Measurements from ENCODE around the gene POU2F1. TPM values are rescaled to one million over a fixed set of nuclear protein-coding genes. Genes with fewer than 3 reads are reported as not detected.

Gene POU2F1
- total and polyA plus RNA-seq, 2 experiments from 2014 or later, result 9.2 to 21.9 TPM

DNA sequence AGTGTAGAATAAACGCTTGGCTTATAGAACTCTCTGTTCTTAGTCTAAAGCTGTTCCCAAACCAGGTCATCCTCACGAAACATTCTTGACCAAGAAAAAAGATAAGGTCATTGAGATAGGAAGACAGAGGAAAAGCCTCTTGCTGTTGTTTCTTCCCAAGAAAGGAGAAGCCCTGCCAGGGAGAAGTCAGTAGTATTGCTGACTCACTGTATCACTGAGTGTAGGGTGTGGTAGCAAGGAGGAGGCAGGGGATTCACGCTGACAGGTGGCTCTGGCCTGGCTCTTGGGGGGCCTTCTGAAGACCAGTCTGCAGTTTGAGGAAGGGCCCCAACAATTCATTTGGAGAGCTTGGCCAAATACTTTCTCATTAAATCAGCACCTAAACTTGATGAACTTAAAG lies 199.8 kb downstream of the POU2F1 start:
- peak in 1 of 2 donors; percentile 11 for DNase-seq (ENCODE audit: low read depth in 1 of 2, low spot score in 1 of 2)
- TF ChIP-seq, protein P1, sequence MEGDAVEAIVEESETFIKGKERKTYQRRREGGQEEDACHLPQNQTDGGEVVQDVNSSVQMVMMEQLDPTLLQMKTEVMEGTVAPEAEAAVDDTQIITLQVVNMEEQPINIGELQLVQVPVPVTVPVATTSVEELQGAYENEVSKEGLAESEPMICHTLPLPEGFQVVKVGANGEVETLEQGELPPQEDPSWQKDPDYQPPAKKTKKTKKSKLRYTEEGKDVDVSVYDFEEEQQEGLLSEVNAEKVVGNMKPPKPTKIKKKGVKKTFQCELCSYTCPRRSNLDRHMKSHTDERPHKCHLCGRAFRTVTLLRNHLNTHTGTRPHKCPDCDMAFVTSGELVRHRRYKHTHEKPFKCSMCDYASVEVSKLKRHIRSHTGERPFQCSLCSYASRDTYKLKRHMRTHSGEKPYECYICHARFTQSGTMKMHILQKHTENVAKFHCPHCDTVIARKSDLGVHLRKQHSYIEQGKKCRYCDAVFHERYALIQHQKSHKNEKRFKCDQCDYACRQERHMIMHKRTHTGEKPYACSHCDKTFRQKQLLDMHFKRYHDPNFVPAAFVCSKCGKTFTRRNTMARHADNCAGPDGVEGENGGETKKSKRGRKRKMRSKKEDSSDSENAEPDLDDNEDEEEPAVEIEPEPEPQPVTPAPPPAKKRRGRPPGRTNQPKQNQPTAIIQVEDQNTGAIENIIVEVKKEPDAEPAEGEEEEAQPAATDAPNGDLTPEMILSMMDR (IDR thresholded peaks at IDR 0.05; ENCODE audit: low read depth, low read length), result no peak
- Histone ChIP-seq H3K27ac (no peak overlapping the region), H3K36me3 (peaks cover 5% of the 10 kb centered on the region), H3K4me1 (ENCODE audit: low read depth) (peaks cover 6% of the 10 kb centered on the region), H3K9me3 (ENCODE audit: low read depth) (no peaks in the 10 kb centered on the region), H3K27me3 (no peaks in the 10 kb centered on the region), H3K4me3 (no peak overlapping the region)

DNA sequence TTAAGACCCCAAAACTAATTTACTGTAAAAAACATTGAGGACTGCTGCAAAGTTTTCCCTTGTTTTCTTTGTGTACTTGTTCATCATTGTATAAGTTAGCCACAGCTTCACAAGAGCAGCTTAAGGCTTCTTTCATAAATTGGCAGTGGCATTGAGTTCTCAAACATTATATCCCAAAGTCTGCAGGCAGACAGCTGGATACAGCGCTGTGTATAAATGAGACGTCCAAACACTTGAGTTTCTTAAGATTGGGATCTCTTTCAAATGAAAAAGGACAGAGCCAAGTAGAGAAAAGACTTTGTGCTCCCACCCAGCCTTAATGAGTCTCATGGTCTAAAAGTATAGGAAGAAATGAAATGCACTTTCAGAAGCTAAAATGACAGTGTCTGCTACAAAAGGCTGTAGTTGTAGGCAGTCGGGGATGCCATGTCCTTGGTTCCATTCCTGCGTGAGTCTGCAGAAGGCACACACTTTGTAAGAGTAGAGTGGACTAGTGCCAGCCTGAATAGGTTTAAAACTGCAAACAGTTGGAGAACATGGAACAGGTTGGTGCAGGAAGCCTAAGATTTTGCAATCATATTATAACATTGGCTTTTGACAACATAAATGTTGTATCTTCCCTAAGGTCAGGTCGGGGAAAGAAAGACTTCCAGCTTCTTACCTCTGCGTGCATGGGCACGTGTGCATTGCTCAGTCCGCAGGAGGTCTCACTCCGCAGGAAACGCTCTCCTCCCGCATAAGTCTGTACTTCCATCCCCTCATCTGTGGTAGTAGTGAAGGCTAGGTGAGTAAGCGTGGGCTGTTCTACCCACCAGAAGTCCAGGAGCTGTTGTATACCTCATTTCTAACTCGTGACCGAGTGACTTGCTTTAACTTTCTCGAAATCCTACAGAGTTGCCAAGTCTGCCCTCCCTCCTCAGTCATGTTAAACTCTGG lies 203.3 kb downstream of the POU2F1 start:
- Histone ChIP-seq H3K27ac (no peak overlapping the region), H3K9me3 (ENCODE audit: low read depth) (no peaks in the 10 kb centered on the region), H3K27me3 (no peaks in the 10 kb centered on the region), H3K36me3 (no peaks in the 10 kb centered on the region), H3K4me1 (ENCODE audit: low read depth) (peaks cover 6% of the 10 kb centered on the region), H3K4me3 (no peak overlapping the region)
- no peak for DNase-seq (ENCODE audit: low read depth in 1 of 2, low spot score in 1 of 2)
- TF ChIP-seq, protein P1 (IDR thresholded peaks at IDR 0.05; ENCODE audit: low read depth, low read length), result no peak

DNA sequence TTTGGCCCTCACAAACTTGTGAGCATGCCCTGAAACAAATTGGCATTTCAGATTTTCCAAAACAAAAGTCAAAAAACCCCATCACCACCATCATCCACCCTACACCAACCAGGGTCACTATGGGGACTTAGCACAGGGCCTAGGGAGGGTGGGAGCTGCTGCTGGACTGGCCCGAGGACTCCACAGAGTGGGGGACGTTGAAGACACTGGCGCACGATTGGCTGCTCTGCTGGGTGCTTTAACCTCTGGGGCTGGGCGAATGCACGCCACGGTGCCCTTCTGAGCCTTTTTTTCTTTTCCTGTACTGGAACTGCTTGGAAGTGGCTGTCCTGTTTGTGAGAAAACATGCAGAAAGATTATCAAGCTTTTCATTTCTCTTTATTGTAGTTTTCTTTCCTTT lies 204.8 kb downstream of the POU2F1 start:
- TF ChIP-seq, protein P1 (IDR thresholded peaks at IDR 0.05; ENCODE audit: low read depth, low read length), result no peak
- Histone ChIP-seq H3K4me1 (ENCODE audit: low read depth) (peaks cover 6% of the 10 kb centered on the region), H3K9me3 (ENCODE audit: low read depth) (no peaks in the 10 kb centered on the region), H3K27me3 (no peaks in the 10 kb centered on the region), H3K27ac (no peak overlapping the region), H3K4me3 (no peak overlapping the region), H3K36me3 (no peaks in the 10 kb centered on the region)
- DNase-seq (ENCODE audit: low read depth in 1 of 2, low spot score in 1 of 2), result no peak

DNA sequence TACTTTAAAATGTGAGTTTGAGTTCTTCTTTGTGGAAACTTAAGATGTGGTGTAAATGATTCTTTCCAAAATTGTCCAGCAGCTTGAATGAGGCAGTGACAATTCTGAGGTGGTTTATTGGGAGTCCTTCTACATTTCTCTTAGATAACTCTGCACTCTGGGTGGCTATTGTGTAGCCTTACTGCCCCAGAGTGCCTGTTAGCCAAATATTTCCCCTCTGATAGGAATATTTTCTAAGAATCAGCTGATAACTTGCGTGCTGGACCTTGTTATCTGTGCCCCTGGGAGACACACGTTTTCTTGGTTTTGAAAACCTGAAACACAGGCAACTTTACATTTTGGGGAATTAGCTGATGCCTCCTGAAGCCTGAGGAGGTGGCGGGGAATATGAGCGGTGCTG lies 206.0 kb downstream of the POU2F1 start:
- Histone ChIP-seq H3K4me3 (no peak overlapping the region), H3K36me3 (no peaks in the 10 kb centered on the region), H3K4me1 (ENCODE audit: low read depth) (peaks cover 15% of the 10 kb centered on the region), H3K9me3 (ENCODE audit: low read depth) (no peaks in the 10 kb centered on the region), H3K27me3 (no peaks in the 10 kb centered on the region), H3K27ac (no peak overlapping the region)
- TF ChIP-seq, protein P1 (IDR thresholded peaks at IDR 0.05; ENCODE audit: low read depth, low read length), result no peak
- no peak for DNase-seq (ENCODE audit: low read depth in 1 of 2, low spot score in 1 of 2)

DNA sequence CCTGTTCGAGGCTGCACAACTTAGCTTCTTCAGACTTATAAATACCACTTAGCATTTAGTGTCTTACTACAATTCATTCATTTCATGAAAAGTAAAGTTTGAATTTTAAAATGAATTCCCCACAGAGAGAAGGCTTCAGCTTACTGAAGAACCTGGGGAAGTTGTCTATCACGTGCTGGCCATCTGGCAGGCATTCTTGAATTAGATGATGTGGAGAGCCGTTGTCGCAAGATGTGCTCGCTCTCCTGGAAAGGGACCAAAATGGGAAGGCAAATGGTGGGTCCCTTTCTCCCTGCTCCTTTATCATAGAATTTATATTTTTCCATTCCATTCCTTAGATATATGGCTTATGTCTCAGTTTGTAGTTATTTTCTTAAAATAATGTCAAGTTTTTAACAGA lies 207.2 kb downstream of the POU2F1 start:
- TF ChIP-seq, protein P1 (IDR thresholded peaks at IDR 0.05; ENCODE audit: low read depth, low read length), result no peak
- H3K27me3 ChIP-seq, result no peaks in the 10 kb centered on the region
- no peak overlapping the region for H3K4me3 ChIP-seq
- H3K27ac ChIP-seq, result no peak overlapping the region
- no peaks in the 10 kb centered on the region for H3K9me3 ChIP-seq (ENCODE audit: low read depth)
- peak in 1 of 2 donors; percentile 50 for DNase-seq (ENCODE audit: low read depth in 1 of 2, low spot score in 1 of 2)
- no peaks in the 10 kb centered on the region for H3K36me3 ChIP-seq
- peaks cover 18% of the 10 kb centered on the region for H3K4me1 ChIP-seq (ENCODE audit: low read depth)

Measured in cardiac muscle cell (in vitro differentiated cells and primary cell).